ENCODE results near the gene HAL.

HAL gene

DNA sequence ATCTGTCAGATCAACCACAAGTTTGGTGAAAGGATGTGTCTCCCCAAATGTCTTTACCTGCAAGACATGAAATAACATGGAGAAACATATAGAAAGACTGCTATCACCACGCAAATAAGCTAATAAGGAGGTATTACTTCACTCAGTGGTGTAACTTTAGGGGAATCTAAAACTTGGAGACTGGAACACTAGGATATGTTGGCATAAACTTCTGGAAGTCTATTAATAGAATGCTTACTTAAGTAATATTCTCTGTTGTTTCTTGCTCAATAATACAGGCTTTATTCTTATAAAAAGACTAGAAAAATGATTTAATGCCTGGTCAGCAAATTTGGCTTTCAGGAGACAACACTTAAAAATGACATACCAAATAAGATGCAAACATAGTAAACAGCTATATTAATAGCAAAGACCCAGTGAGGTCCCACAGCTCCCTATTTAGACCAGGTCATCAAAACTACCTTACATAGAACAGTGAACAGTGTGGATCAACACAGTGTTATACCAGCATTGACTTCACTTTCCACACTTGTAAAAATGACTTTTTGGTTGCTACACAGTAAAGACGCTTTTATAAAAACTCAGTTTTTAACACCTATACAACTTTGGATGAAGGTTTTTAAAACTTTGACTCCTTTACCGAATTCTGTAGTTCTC, 18.9 kb upstream of the HAL start:
- no peak for DNase-seq (ENCODE audit: low read depth)

DNA sequence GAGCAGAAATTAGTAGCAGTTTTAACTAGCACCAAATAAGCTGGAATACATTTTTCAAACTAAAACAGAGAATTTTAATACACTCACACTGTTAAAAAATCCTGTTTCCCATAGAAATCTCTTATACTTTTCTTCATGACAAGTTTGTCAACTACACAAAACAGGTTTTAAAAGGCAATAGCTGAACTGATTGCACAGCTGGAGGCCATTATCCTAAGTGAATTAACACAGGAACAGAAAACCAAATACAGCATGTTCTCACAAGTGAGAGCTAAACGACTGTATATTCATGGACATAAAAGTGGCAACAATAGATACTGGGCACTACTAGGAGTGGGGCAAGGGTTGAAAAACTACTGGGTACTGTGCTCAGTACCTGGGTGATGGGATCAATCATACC, 11.6 kb upstream of the HAL start:
- DNase-seq (ENCODE audit: low read depth) = no peak

DNA sequence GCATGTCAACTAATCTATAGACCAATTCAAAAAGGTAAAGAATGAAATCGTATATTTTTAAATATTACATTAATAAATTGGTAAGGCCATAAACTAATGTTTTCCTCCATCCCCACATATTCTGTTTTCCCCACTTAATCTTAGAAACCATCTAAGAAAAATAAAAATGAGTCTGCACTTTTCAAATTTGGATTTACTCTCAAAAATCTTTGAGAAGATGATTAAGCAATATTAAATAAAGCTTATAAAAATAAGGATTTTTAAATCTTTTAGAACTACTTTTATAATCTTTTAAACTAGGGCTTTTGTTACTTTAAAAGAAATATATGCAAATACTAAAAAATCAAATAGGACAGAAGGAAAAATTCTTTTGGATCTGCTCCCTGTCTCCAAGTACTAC, 10.6 kb upstream of the HAL start:
- DNase-seq (ENCODE audit: low read depth) = no peak

DNA sequence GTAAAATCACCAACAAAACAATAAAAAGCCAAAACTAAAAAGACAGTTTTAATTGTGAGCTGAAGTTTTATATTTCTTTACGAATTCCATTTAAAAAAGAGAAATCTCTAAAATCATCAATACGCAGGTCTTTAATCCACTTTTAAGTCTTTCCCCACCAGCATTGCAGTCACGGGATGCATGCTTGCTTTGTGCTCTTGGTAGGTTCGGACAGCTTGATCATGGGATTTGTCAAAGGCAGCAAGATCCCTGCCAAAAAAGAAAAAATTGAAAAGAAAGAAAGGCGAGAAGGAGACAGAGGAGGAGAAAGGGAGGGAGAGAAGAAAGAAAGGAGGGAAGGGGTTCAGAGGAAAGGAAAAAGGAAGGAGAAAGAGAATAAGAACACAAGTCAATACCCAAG, 4.7 kb upstream of the HAL start:
- no peak for DNase-seq (ENCODE audit: low read depth)

DNA sequence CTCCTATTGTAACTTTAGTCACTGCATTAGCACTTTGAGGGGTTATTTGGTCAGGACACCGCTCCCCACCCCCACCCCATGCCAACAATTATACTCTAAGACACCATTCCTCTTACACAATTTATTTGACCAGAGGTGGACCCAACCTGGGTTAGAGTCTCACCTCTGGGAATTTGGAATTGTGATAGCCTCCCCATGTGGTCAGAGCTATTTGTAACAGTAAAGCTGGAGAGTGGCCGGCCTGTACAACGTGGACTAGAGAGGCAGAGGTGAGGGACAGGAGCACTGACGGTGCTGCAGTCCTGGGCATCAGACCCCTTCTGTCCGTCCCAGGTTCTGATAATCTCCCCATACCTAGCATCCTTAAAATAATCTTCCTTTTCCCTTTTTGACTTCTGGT, 3.3 kb upstream of the HAL start:
- DNase-seq (ENCODE audit: low read depth) = no peak

GRCh38 chr12:95998611-95999286, 2.6 kb upstream of the HAL start:
- peak; percentile 5 for DNase-seq (ENCODE audit: low read depth)

GRCh38 chr12:95997911-95998510, 1.9 kb upstream of the HAL start:
- no peak for DNase-seq (ENCODE audit: low read depth)

DNA sequence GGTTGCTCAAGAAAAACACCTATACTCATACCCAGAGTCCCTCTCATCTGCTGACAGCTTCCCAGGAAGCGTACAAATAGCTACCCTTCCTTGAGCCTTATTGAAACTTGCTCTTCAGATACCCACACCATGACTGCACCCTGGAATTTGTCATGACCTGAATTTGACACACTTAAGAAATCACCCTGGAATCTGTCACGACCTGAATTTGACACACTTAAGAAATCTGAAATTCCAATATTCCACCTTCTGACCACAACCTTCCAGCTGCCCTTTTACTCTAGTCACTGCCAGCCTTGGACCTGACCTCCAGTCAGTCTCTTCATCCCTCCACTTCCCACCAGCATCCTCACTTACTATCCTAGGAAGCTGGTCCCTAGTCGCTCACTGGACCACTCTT, 1.1 kb upstream of the HAL start:
- no peak for DNase-seq (ENCODE audit: low read depth)

DNA sequence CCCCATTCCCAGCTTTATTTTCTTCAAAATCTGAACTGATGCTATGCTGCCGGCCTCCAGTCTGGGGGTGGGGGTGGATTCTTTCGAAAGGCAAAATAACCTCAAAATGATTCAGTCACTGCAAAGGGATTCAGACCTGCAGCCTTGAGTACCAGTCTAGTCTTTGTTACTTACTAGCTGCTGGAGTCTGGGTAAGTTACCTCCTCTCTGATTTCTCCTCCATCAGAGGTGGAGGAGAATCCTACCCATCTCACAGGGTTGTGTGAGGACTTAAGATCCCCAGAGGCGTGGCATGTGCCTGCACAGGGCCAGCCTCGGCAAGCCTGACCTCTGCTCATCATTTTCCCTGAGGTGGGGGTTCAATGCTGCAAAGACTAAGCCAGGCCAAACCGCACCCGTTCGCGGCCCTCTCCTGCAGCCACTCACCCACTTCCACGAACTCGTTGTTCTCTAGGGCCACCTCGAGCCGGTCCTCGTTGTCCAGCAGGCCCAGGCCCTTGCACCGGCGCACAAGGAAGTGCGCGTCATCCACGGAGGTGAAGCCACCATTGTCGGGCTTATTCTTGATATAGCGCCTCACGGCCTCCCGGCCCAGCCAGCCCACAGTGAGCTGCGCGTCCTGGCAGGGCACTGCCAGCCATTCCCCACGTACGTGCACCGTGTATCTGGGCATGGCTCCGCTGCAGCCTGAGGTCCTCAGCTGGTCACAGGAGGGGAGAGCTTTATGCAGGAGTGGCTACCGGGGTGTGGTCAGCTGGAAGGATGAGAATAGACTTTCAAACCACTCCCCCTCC, 709 bp downstream of the HAL start:
- no peak for DNase-seq (ENCODE audit: low read depth)

GRCh38 chr12:95994476-95994875, 1.7 kb downstream of the HAL start:
- DNase-seq (ENCODE audit: low read depth) = no peak

DNA sequence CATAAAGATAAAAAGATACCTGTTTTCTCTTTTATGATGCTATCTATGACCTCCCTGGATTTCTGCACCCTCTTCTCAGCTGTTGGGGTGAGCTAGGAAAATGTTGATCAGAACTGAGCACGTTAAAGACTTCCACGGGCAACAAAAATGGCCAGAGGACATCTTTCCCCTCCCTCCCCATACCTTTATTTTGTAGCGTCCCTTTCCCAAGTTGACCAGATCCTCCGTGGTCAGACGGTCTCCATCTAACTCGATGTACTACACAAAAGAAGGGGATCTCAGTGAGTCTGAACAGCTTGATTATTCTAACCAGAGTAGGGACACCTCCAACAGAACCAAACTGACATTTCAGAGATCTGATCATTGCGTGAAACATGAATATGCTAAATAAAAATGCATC, 2.2 kb downstream of the HAL start:
- no peak for DNase-seq (ENCODE audit: low read depth)

- no peak for DNase-seq (ENCODE audit: low read depth)
Measured at GRCh38 chr12:95990136-95990535, 6.0 kb downstream of the HAL start.

DNA sequence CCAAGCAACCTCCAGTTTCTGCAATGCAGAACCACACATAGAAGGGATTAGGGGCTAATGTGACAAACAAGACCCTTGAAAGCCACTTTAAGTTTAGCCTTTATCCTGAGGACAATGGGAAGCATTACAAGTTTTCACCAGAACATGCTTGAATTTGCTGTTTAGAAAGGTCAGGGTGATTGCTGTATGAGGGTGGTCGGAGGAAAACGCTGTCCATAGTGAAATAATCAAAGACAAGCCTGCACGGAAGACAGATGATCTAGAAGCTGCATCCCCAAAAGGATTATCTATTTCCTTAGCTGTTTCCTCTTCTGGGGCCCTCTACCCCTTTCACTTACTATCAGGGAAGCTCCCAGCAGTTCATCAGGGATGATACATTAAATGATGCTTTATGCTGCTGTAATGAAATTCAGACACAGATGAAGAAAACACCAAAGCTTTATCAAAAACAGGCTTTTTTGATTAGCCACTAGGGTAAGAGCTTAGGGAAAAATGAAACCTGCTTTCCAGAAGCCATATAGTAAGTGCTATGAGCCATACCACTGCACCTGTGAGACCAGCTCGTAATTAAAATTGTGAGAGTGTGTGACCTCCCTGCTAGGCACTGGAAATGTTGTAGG, 6.5 kb downstream of the HAL start:
- no peak for DNase-seq (ENCODE audit: low read depth)

DNA sequence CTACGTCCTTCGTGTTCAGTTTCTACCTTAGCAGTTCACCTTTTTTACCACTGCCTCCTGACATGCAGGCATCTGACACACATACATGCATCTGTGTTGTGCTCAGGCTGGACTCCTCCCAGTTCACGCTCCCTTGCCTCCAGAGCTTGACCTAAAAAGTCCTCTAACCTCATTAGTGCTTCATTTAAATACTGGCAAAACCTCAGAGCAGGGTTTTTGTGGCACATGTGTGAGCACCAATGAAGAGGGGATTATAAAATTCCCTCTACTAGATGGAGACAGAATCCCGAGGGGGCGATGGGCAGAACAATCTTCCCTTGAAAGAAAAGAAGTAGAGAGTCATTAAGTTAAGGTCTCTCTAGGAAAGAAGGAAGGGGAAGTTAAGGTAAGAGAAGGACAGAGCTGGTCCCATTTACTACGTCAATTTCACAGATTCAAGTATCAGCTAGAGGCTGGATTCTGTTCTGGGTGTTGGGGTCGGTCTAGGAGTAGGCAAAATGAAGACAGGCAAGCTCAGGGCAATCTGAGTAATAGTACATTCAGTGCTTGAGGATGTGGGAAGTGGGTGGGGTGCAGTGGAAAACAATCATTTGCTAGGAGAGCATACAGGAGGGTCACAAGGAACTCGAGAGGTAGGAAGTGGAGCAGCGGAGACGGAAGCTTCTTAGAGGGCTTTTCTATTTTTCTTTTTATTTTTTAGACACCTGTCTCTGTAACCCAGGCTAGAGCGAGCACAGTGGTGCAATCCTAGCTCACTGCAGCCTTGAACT, 7.5 kb downstream of the HAL start:
- DNase-seq (ENCODE audit: low read depth) = no peak

GRCh38 chr12:95986635-95987570, 9.2 kb downstream of the HAL start:
- no peak for DNase-seq (ENCODE audit: low read depth)

GRCh38 chr12:95984682-95985081, 11.5 kb downstream of the HAL start:
- no peak for DNase-seq (ENCODE audit: low read depth)

DNA sequence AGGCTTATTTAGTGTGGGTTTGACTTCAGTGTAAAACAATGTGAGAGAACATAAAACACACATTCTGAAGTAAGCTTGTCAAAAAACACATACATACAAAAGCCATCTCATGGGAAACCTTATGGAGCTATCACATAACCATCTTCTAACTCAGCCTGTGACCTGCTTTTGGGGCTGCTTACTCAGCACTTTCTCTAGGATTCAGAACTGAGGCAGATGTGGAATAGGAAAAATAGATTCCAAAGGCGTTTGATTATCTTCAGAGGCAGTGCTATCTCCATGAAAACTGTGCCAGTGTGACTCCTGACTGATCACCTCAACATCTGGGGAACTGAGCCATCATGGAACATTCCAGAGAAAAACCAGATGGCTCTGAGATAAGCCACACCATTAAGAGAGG, 13.5 kb downstream of the HAL start:
- no peak for DNase-seq (ENCODE audit: low read depth)

- DNase-seq (ENCODE audit: low read depth) = no peak
Measured at GRCh38 chr12:95980437-95980836, 15.7 kb downstream of the HAL start.

- DNase-seq (ENCODE audit: low read depth) = no peak
Measured at GRCh38 chr12:95978774-95979173, 17.4 kb downstream of the HAL start.

DNA sequence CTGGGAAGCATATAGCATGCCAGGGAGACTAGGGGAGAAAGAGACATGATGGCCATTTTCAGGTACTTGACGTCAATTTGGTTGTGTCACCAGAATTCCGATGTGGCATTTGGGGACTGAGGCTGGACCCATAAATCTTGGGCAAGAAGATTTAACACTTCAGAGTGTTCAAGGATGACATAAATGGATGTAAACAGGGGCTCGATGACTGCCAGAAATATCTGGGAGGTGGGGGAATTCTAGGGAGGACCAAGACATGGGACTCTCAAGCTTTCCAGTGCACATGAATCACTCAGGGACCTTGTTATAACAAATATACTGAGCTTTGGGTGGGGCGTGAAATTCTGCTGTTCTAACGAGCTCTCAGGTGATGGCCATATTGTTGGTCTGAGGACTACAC, 17.8 kb downstream of the HAL start:
- no peak for DNase-seq (ENCODE audit: low read depth)

All from activated T-helper 9 cell treated with anti-CD3 and anti-CD28 coated beads, Interleukin-2, amount 50 U/mL, for 16 hours (primary cell).